Osteoblast (primary cell): ENCODE data around the gene ACAT2. TPM values are rescaled to one million over a fixed set of nuclear protein-coding genes. Genes with fewer than 3 reads are reported as not detected.
"Not testable (repeated sequence)": the region's sequence is repeated elsewhere in the genome, so short reads cannot be mapped to it uniquely, and the experiment has no call there.

Source experiments
- DNase-seq: peaks from one replicate; pipeline ENCODE4 v3.0.0; 2011; ENCODE audit warnings: low spot score, mixed read lengths; ENCODE audit not compliant: insufficient read length; ENCODE audit errors: missing footprints
- H2AFZ ChIP-seq: 2 replicates; pipeline ENCODE4 v1.6.0; 2011; ENCODE audit warnings: mild to moderate bottlenecking, low read length
- H3K27ac ChIP-seq: 2 replicates; pipeline ENCODE4 v1.5.1; 2011; ENCODE audit warnings: mild to moderate bottlenecking, low read depth, low read length, moderate library complexity
- H3K27me3 ChIP-seq: 2 replicates; pipeline ENCODE4 v1.6.0; 2012; ENCODE audit warnings: mild to moderate bottlenecking, control low read depth, inconsistent platforms, low read length, moderate library complexity; ENCODE audit not compliant: insufficient read depth
- H3K36me3 ChIP-seq: 2 replicates; pipeline ENCODE4 v1.5.1; 2011; ENCODE audit warnings: mild to moderate bottlenecking, low read length, control low read depth, moderate library complexity; ENCODE audit not compliant: insufficient read depth
- H3K4me1 ChIP-seq: 2 replicates; pipeline ENCODE4 v1.5.1; 2011; ENCODE audit warnings: mild to moderate bottlenecking, low read length, control low read depth, moderate library complexity; ENCODE audit not compliant: insufficient read depth
- H3K4me2 ChIP-seq: 2 replicates; pipeline ENCODE4 v1.6.0; 2011; ENCODE audit warnings: mild to moderate bottlenecking, low read length; ENCODE audit not compliant: insufficient read depth
- H3K4me3 ChIP-seq: fragments of 200-600 bp; sonication (generic); 3 replicates; pipeline ENCODE4 v1.5.1; 2012; ENCODE audit warnings: mild to moderate bottlenecking, low read length, inconsistent platforms; ENCODE audit not compliant: insufficient read depth
- H3K79me2 ChIP-seq: 2 replicates; pipeline ENCODE4 v1.6.0; 2012; ENCODE audit warnings: mild to moderate bottlenecking, low read length, control low read depth, inconsistent platforms; ENCODE audit not compliant: insufficient read depth
- H3K9me3 ChIP-seq: 2 replicates; pipeline ENCODE4 v1.5.1; 2011; ENCODE audit warnings: low read depth, low read length, control low read depth
- H4K20me1 ChIP-seq: 2 replicates; pipeline ENCODE4 v1.6.0; 2012; ENCODE audit warnings: mild to moderate bottlenecking, low read length, control low read depth; ENCODE audit not compliant: insufficient read depth
- CTCF ChIP-seq: IDR thresholded peaks from 2 replicates; pipeline ENCODE4 v1.5.1; 2011; ENCODE audit warnings: mild to moderate bottlenecking, low read depth, low read length, moderate library complexity; ENCODE audit errors: extremely low read depth
- total RNA-seq: library from RNA; depleted of rRNA; stranded (reverse); fragments of >200 nt; gene quantifications from 2 replicates; pipeline ENCODE4 v1.2.3, GENCODE V29; 2012

Gene ACAT2
- total RNA-seq, 1 donor, result 41.6 TPM

GRCh38 chr6:159739341-159739740 lies 22.5 kb upstream of the ACAT2 start:
- Histone ChIP-seq H4K20me1 (peaks cover 17% of the 10 kb centered on the region), H3K4me2 (no peak overlapping the region), H3K4me1 (no peaks in the 10 kb centered on the region), H3K27ac (no peak overlapping the region), H3K27me3 (no peaks in the 10 kb centered on the region), H3K79me2 (peaks cover 94% of the 10 kb centered on the region), H3K4me3 (no peak overlapping the region), H2AFZ (no peak overlapping the region), H3K36me3 (peaks cover 50% of the 10 kb centered on the region), H3K9me3 (no peaks in the 10 kb centered on the region)
- no peak for TF ChIP-seq CTCF
- no peak for DNase-seq

GRCh38 chr6:159742165-159742564 lies 19.7 kb upstream of the ACAT2 start:
- DNase-seq, result no peak
- peaks cover 90% of the 10 kb centered on the region for H3K79me2 ChIP-seq
- no peak overlapping the region for H3K4me3 ChIP-seq
- H3K27ac ChIP-seq, result no peak overlapping the region
- H3K4me2 ChIP-seq, result no peak overlapping the region
- no peak for TF ChIP-seq CTCF
- no peaks in the 10 kb centered on the region for H3K27me3 ChIP-seq
- peaks cover 74% of the 10 kb centered on the region for H3K36me3 ChIP-seq
- peaks cover 16% of the 10 kb centered on the region for H4K20me1 ChIP-seq
- no peaks in the 10 kb centered on the region for H3K9me3 ChIP-seq
- H2AFZ ChIP-seq, result no peak overlapping the region
- H3K4me1 ChIP-seq, result no peaks in the 10 kb centered on the region

GRCh38 chr6:159745081-159745480 lies 16.8 kb upstream of the ACAT2 start:
- H3K36me3 ChIP-seq, result peaks cover 96% of the 10 kb centered on the region
- no peak overlapping the region for H2AFZ ChIP-seq
- TF ChIP-seq CTCF, result no peak
- H3K79me2 ChIP-seq, result peaks cover 69% of the 10 kb centered on the region
- no peak for DNase-seq
- no peaks in the 10 kb centered on the region for H3K27me3 ChIP-seq
- H4K20me1 ChIP-seq, result peaks cover 15% of the 10 kb centered on the region
- H3K27ac ChIP-seq, result no peak overlapping the region
- H3K4me1 ChIP-seq, result no peaks in the 10 kb centered on the region
- no peak overlapping the region for H3K4me2 ChIP-seq
- no peak overlapping the region for H3K4me3 ChIP-seq
- no peaks in the 10 kb centered on the region for H3K9me3 ChIP-seq

GRCh38 chr6:159746759-159747158 lies 15.1 kb upstream of the ACAT2 start:
- H3K36me3 ChIP-seq, result peaks cover 99% of the 10 kb centered on the region
- no peak for TF ChIP-seq CTCF

GRCh38 chr6:159748127-159748526 lies 13.7 kb upstream of the ACAT2 start:
- H3K9me3 ChIP-seq, DNase-seq, H3K27me3 ChIP-seq, H3K4me2 ChIP-seq, H3K4me1 ChIP-seq, H3K4me3 ChIP-seq, H3K27ac ChIP-seq, H2AFZ ChIP-seq: not testable (repeated sequence)
- H4K20me1 ChIP-seq, result peaks cover 15% of the 10 kb centered on the region
- peaks cover 99% of the 10 kb centered on the region for H3K36me3 ChIP-seq
- peaks cover 51% of the 10 kb centered on the region for H3K79me2 ChIP-seq

More at GRCh38 chr6:159746759-159747158, 15.1 kb upstream of the ACAT2 start:
- Histone ChIP-seq H3K27me3 (no peaks in the 10 kb centered on the region), H3K4me2 (no peak overlapping the region), H3K27ac (no peak overlapping the region), H3K9me3 (no peaks in the 10 kb centered on the region), H4K20me1 (peaks cover 15% of the 10 kb centered on the region), H2AFZ (no peak overlapping the region), H3K4me3 (no peak overlapping the region), H3K4me1 (no peaks in the 10 kb centered on the region), H3K79me2 (peaks cover 60% of the 10 kb centered on the region)
- no peak for DNase-seq
